Prostate gland (tissue), 2 donors: ENCODE results near the gene RALA. TPM values are rescaled to one million over a fixed set of nuclear protein-coding genes. Genes with fewer than 3 reads are reported as not detected.

ENCODE experiments used
- DNase-seq: peaks from one replicate; pipeline ENCODE4 v3.0.0-alpha.2; 2019; ENCODE audit warnings: low spot score
- H3K27ac ChIP-seq, 2 donors: fragments of 200-600 bp; sonication (generic); 2 replicates each; pipeline ENCODE4 v1.5.1; 2017 to 2019
- H3K27me3 ChIP-seq: fragments of 200-600 bp; sonication (generic); replicated peaks from 2 replicates; pipeline ENCODE4 v1.5.1; 2019; ENCODE audit not compliant: insufficient read depth
- H3K36me3 ChIP-seq, 2 donors: fragments of 200-600 bp; sonication (generic); 1 replicate in 1 of 2; 2 replicates in 1 of 2; pipeline versions ENCODE4 v1.5.1 to v1.8.1; 2017 to 2019
- H3K4me1 ChIP-seq: fragments of 200-600 bp; sonication (generic); replicated peaks from 2 replicates; pipeline ENCODE4 v1.5.1; 2019
- H3K4me3 ChIP-seq, 2 donors: fragments of 200-600 bp; sonication (generic); 2 replicates each; pipeline ENCODE4 v1.5.1; 2017 to 2019
- H3K9me3 ChIP-seq: fragments of 200-600 bp; sonication (generic); 2 replicates; pipeline ENCODE4 v1.5.1; 2017
- POLR2A ChIP-seq: fragments of 450-650 bp; IDR thresholded peaks from one replicate; pipeline ENCODE4 v1.6.1; 2016; ENCODE audit warnings: antibody characterized with exemption, mild to moderate bottlenecking
- POLR2AphosphoS5 ChIP-seq: sonication (generic); formaldehyde crosslinking; IDR thresholded peaks from one replicate; pipeline ENCODE4 v1.6.1; 2017; ENCODE audit warnings: antibody characterized with exemption
- WGBS: methylation state at CpG from one replicate; pipeline ENCODE4 v1.1.5; 2018; 5-methylcytosine and 5-hydroxymethylcytosine counted together
- intact Hi-C: fragments of 100-400 bp; cut with DNase I; formaldehyde crosslinking; loops from one replicate; pipeline ENCODE4 v1.14.2; 2022
- total RNA-seq, 2 donors: library from RNA; depleted of rRNA; stranded (reverse); fragments of >200 nt; gene quantifications; one replicate each; pipeline ENCODE4 v1.1.0, GENCODE V29; 2016
- TF ChIP-seq, protein P1 (sequence below), 4 experiments: fragments of 200-600 bp in 2 of 4; fragments of 450-650 bp in 2 of 4; sonication (generic) in 2 of 4; IDR thresholded peaks; 1 replicate in 3 of 4; 2 replicates in 1 of 4; pipeline ENCODE4 v1.5.1; 2016 to 2019; ENCODE audit warnings: antibody characterized with exemption in 4 of 4, mild to moderate bottlenecking in 2 of 4, moderate library complexity in 2 of 4

RALA gene
- total RNA-seq, 2 donors from 2014 or later, result 11.9 to 14.7 TPM

DNA sequence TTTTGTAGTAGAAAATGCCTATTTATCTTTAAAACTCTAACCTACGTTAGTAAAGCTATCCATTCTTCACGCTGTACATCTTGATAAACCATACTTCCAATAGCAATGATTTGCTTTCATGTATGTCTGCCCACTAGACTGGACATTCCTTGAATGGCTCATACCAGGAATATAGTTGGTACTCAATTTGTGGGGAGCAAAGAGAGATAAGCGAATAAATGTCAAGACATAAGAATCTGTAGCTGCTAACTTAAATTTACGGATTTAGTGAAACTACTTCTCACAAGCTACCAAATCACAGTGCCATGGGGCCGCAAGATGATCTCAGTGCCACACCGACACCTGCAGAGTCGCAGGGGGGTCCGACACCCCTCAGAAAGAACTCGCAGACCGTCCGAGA, 763 bp upstream of the RALA start:
- DNase-seq, result no peak
- Histone ChIP-seq H3K36me3 (no peaks in the 10 kb centered on the region), H3K27me3 (no peaks in the 10 kb centered on the region), H3K27ac (peak overlapping the region; percentile 80 to 92), H3K4me1 (no peaks in the 10 kb centered on the region), H3K4me3 (peak overlapping the region; percentile 92 to 95), H3K9me3 (no peaks in the 10 kb centered on the region)
- TF ChIP-seq POLR2A (no peak), POLR2AphosphoS5 (no peak)
- TF ChIP-seq, protein P1, sequence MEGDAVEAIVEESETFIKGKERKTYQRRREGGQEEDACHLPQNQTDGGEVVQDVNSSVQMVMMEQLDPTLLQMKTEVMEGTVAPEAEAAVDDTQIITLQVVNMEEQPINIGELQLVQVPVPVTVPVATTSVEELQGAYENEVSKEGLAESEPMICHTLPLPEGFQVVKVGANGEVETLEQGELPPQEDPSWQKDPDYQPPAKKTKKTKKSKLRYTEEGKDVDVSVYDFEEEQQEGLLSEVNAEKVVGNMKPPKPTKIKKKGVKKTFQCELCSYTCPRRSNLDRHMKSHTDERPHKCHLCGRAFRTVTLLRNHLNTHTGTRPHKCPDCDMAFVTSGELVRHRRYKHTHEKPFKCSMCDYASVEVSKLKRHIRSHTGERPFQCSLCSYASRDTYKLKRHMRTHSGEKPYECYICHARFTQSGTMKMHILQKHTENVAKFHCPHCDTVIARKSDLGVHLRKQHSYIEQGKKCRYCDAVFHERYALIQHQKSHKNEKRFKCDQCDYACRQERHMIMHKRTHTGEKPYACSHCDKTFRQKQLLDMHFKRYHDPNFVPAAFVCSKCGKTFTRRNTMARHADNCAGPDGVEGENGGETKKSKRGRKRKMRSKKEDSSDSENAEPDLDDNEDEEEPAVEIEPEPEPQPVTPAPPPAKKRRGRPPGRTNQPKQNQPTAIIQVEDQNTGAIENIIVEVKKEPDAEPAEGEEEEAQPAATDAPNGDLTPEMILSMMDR (IDR thresholded peaks at IDR 0.05), result no peak
- intact Hi-C loops, result no loop called here
- 34% methylated on average over 11 of the region's 11 CpGs for WGBS

- no peaks in the 10 kb centered on the region for H3K36me3 ChIP-seq
- no peaks in the 10 kb centered on the region for H3K9me3 ChIP-seq
- no peak for TF ChIP-seq POLR2AphosphoS5
- intact Hi-C loops, result no loop called here
- H3K4me3 ChIP-seq, result peak overlapping the region; percentile 92 to 95
- H3K4me1 ChIP-seq, result no peaks in the 10 kb centered on the region
- no peaks in the 10 kb centered on the region for H3K27me3 ChIP-seq
- DNase-seq, result peak; percentile 10
- peak overlapping the region; percentile 80 to 92 for H3K27ac ChIP-seq
- WGBS, result under 1% methylated on average over 41 of the region's 68 CpGs
Observed at GRCh38 chr7:39623732-39624441, 515 bp downstream of the RALA start.

- WGBS, result 1% methylated on average over 7 of the region's 7 CpGs
- Histone ChIP-seq H3K4me3 (peak overlapping the region; percentile 92 to 95), H3K27me3 (no peaks in the 10 kb centered on the region), H3K27ac (peak overlapping the region in 1 of 2 donors; percentile 80), H3K4me1 (no peaks in the 10 kb centered on the region), H3K9me3 (no peaks in the 10 kb centered on the region), H3K36me3 (no peaks in the 10 kb centered on the region)
- DNase-seq, result peak; percentile 17
- intact Hi-C loops, result no loop called here
- TF ChIP-seq, protein P1 (IDR thresholded peaks at IDR 0.05), result no peak
- no peak for TF ChIP-seq POLR2A
- no peak for TF ChIP-seq POLR2AphosphoS5
Observed at GRCh38 chr7:39624442-39624807, 1.1 kb downstream of the RALA start.

DNA sequence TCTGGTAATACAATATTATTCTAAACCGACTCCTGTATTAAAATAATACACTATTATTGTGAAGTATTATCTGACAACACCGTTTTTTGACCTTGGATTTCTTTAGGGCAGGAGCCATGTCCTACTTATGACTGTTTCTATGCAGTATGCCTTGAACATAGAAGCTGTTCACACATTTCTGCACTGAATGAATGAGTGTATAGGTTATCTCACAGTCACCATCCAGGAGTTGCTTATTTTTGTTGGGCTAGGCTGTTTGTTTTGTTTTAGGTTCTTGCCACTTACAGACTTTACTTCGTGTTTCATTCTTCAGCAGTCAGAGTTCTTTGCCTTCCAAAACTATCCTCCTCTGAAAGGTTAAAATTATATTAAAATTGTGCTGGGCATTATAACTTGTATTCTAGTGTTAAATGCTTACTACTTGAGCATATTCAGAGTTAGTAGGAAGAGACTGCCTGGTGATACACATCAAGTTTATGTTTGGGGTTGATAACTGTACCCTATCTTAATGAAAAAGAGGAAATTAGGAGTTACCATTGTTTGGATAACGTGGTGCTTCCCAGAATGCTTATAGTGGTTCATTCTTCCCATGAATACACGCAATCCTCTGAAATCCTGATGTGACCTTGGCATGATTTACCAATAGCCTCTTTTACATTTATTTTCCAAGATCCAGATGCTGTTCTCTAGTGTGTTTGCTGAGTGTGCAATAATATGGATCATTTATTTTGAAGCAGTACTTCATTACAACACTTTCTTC, 1.7 kb downstream of the RALA start:
- Histone ChIP-seq H3K36me3 (no peaks in the 10 kb centered on the region), H3K27me3 (no peaks in the 10 kb centered on the region), H3K9me3 (no peaks in the 10 kb centered on the region), H3K4me3 (no peak overlapping the region), H3K4me1 (no peaks in the 10 kb centered on the region), H3K27ac (no peak overlapping the region)
- no peak for DNase-seq
- TF ChIP-seq, protein P1 (IDR thresholded peaks at IDR 0.05), result no peak
- no peak for TF ChIP-seq POLR2A
- TF ChIP-seq POLR2AphosphoS5, result no peak
- 37% methylated on average over 5 of the region's 5 CpGs for WGBS
- intact Hi-C loops, result no loop called here

DNA sequence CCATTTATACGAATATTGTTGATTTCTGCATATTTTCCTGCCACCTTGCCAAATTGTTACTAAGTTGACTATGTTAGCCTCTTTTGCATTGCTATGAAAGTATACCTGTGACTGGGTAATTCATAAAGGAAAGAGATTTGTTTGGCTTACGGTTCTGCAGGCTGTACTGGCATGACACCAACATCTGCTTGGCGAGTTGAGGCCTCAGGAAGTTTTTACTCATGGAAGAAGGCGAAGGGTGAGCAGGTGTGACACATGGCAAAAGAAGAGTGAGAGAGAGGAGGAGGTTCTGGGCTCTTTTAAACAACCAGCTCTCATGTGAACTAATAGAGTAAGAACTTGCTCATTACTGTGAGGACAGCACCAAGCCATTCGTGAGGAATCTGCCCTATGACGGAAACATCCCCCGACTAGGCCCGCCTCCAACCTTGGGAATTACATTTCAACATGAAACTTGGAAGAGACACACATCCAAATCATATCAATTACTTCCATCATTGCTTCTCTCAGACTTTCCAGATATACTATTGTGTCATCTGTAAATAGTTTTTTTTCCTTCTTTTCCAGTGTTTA, 8.4 kb downstream of the RALA start:
- Histone ChIP-seq H3K27ac (no peak overlapping the region), H3K4me1 (no peaks in the 10 kb centered on the region), H3K36me3 (no peaks in the 10 kb centered on the region), H3K4me3 (no peak overlapping the region), H3K27me3 (no peaks in the 10 kb centered on the region), H3K9me3 (no peaks in the 10 kb centered on the region)
- intact Hi-C loops, result no loop called here
- DNase-seq, result no peak
- TF ChIP-seq POLR2A, result no peak
- TF ChIP-seq, protein P1 (IDR thresholded peaks at IDR 0.05), result no peak
- TF ChIP-seq POLR2AphosphoS5, result no peak
- whole genome bisulfite sequencing, result 85% methylated on average over 8 of the region's 8 CpGs
